HG03025 (cell line): ENCODE measurements around the gene BRSK1.

Experiments used
- ATAC-seq: cut with Tn5 transposase; IDR thresholded peaks from one replicate; pipeline ENCODE4 v1.9.1; 2021; ENCODE audit warnings: mild to moderate bottlenecking, moderate library complexity; ENCODE audit not compliant: unreplicated experiment, low FRiP score

Gene BRSK1

DNA sequence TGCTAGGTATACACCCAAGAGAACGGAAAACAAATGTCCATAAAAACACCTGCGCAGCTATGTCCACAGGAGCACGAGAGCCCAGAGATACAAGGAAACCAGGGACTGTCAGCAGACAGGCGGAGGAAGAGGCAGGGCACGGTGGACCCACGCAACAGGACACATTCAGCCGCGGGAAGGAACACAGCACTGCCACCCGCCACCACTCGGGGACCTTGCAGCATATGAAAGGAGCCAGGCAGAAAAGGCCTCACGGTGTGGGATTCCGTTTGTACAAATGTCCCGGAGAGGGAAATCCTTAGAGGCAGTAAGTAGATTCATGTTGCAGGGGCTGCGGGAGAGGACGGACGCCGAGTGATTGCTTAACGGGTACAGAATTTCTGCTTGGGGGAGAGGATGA is 11.7 kb upstream of the BRSK1 start:
- no peak for ATAC-seq

DNA sequence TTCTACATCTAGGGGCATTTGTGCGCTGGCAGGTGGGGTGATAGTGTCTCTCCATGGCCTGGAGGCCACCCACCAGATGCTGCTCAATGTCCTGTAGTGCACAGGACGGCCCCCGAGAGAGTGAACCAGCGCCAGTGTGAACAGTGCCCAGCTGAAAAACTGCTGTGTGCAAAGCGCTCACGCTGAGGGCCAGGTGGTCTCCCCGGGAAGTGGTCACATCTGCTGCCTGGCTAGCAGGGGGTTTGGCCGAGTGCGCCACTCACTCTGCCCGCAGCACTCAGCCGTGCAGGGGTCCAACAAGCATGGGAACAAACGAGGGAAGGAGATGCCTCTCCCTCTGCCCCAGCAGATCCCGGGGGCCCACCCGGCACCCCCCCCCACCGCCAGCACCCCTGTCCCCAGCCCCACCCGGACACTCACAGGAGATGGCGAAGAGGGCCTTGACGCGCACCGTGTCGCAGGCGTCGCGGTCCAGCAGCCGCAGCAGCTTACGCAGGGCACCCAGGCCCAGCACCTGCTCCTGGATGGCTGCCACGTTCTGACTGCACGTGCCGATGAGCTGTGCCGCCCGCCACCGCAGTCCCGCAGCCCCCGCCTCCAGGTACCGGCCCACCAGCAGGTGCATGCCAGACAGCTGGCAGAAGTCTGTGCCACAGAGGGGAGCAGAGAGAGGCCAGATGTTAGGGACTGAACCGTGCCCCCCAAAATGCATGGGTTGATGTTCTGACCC is 9.7 kb upstream of the BRSK1 start:
- ATAC-seq = no peak

- ATAC-seq = no peak
These were observed 7.7 kb upstream of the BRSK1 start for GRCh38 chr19:55275851-55276719.

DNA sequence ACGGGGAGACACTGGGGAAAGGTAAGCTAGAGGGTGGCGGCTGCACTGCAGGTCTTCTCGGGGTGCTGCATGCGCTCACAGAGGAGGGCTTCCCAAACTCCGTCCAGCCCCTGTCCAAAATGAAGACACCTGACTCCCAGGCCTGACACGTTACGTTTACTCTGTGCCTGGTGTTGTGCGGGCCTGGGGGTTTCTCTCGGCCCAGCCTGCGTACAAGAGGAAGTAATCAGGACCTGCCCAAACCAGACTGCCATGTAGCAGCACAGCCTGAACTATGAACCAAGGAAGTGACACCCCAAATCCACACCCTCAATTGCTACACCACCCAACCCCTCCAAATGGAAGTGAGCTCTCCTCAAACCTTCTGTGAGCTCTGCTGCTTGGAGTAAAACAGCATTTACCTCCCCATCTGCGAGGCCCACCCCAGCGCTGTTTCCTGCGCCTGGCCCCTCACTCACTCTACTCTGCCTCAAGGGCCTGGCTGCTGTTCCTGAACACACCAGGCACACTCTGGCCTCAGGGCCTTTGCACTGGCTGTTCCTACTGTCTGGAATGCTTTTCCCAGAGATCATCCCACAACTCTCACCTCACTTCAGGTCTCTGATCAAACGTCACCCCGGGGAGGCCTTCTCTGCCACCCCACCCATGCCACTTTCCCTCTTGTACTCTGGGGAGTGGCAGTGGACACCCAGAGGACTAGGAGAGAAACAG is 6.9 kb upstream of the BRSK1 start:
- no peak for ATAC-seq

- ATAC-seq = no peak
These were observed 6.3 kb upstream of the BRSK1 start for GRCh38 chr19:55277494-55277893.

DNA sequence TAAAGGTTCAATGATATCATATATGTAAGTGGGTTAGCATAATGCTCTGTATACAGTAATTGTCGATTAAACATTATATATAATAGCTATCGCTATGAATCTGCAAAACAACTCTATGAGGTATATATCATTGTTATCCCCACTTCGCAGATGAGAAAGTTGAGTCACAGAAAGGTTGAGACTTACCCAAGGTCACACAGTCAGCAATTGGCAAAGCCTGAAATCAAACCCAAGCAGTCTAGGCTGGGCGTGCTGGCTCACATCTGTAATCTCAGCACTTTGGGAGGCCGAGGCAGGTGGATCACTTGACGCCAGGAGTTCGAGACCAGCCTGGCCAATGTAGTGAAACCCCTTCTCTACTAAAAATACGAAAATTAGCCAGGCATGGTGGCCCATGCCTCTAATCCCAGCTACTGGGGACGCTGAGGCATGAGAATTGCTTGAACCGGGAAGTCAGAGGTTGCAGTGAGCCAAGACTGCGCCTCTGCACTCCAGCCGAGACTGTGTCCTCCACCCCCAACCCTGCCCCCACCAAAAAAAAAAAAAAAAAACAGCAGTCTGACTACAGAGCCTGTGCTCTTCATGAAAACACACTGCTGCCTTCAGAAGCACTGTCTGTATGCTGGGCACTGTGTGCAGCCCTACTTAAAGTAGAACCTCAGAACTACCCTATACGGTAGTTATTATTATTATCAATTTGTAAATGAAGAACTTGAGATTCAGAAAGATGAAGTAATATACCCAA is 5.2 kb upstream of the BRSK1 start:
- no peak for ATAC-seq

DNA sequence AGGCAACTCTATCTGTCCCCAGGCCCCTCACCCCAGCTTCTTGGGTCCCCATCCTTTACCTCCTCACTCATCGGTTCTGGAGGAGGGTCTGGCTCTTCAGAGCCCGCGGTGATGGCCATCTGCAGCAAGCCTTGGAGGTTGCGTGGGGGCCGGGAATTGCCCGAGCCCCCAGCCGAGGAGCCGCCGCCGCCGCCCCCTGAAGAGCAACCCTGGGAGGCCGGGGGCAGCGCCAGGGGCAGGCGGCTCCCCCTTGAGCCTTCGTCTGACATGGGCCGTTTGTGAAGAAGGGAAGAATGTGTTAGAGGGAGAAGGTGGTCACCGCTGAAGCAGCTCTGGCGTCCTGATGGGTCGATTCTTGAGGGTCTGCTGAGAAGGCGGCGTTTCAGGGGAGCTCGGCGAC is 4.5 kb upstream of the BRSK1 start:
- no peak for ATAC-seq

DNA sequence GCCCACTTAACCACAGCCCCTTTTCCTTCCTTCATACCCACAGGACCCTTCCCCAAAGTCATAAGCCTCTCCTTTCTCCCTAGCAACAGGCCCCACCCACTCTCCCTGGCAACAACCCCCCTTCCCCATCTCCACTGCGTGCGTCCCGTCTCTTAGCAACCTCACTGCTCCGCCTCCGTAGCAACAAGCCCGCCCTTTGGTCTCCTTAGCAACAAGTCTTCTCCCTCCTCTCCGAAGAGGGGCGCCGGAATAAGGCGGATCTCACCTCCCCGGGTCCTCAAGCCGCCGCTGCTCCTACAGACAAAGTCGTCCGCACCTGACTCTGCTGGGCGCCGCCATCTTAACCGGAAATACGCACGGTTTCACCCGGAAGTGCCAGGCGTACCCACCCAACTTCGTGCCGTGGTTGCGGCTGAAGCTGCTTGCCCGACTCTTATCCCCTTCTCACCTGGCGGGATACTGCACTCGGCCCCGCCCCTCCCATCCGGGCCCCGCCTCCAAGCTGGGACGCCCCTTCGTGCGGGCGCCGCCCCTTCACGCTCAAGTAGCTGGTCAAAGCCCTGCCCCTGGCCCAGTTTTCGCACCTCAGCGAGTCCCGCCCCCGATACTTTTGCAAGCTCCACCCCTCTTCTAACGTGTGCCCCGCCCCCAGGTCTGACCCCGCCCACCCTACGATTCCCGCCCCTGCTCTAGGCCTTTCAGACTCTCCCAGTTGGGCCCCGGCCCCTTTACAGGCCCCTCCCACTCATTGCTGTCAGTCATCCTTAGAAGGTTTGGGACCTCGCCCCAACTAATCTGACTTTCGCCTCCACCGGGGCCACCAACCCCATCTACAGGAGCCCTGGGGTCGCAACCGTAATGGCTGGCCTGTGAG is 3.8 kb upstream of the BRSK1 start, which contains the start of gene HSPBP1:
TSS of gene HSPBP1 (minus strand) at position 341 of the 874 bp plus-strand sequence. CDS start 502 bp downstream, outside the sequence.
- ATAC-seq = peak; percentile 63

DNA sequence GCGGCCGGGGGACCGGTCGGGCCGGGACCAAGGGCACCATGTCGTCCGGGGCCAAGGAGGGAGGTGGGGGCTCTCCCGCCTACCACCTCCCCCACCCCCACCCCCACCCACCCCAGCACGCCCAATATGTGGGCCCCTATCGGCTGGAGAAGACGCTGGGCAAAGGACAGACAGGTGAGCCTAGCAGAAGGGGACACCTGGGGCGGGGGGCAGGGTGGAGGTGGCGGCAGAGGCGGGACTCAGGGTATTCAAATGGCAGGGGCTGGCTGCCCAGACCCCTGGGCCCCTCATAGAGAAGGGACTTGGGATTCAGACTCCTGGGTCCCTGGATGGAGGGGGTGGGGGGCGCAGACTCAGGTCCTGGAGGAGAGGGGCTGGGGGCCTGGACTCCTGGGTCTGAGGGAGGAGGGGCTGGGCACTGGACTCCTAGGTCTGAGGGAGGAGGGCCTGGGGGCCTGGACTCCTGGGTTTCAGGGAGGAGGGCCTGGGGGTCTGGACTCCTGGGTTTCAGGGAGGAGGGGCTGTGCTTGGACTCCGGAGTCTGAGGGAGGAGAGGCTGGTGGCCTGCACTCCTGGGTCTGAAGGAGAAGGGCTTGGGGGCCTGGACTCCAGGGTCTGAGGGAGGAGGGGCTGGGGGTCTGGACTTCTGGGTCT is 735 bp downstream of the BRSK1 start:
- no peak for ATAC-seq

DNA sequence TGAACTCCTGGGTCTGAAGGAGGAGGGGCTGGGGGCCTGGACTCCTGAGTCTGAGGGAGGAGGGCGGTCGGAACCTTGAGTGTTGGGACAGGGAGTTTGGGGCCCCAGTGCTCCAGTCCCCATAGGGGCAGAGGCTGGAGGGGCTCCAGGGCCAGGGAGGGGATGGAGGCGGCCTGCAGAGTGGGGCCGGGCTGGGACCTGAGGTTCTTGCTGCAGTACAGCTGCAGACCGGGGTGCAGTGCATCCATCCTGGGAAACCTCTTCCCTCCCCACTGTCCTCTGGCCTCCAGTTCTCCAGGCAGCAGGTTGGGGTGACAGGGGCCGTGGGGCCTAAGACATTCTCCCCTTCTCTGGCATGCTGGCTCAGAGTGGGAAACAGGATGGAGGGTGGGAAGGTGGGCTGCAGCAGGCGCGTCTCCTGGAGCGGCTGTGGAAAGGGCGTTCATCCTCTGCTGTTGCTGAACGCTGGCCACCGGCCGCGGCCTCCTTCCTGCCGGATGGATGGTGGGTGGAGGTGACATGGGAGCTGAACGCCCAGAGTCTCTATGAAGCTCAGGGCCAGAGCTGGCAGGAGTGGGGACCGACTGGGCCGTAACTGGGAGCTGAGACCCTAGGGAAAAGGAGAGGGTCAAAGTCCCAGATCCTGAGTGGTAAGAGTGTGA is 1.6 kb downstream of the BRSK1 start:
- ATAC-seq = no peak

DNA sequence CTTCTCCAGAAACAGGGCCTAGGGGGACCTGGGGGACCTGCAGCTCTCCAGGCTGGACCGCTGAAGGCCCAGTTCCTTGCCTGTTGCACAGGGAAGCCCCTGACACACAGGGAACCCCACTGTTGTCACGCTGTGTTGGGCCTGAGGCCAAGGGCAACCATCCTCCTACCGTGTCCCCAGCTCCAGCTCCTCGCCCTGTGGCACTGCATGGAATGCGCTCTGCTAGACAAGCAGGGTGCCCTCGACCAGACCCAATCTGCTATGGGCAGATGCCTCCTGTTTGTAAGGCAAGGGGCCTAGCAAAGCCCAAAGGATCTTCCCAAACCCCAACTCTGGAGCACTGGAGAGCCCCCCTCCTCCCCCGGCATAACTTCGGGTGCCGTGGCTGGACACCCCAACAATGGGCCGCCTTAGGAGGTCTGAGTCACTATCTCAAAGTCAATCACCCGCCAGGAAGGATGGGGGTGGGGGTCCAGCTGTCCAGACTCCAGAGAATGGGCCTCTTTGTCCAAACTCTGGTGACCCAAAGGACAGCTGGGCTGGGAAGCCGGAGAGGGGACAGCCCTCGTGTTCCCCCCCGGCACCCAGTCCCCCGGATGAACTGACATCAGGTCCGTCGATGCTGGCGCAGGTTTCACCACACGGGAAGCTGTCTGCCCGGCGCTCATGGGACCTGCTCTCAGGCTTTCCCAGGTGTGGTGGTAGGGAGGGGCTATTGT is 3.7 kb downstream of the BRSK1 start:
- ATAC-seq = no peak

DNA sequence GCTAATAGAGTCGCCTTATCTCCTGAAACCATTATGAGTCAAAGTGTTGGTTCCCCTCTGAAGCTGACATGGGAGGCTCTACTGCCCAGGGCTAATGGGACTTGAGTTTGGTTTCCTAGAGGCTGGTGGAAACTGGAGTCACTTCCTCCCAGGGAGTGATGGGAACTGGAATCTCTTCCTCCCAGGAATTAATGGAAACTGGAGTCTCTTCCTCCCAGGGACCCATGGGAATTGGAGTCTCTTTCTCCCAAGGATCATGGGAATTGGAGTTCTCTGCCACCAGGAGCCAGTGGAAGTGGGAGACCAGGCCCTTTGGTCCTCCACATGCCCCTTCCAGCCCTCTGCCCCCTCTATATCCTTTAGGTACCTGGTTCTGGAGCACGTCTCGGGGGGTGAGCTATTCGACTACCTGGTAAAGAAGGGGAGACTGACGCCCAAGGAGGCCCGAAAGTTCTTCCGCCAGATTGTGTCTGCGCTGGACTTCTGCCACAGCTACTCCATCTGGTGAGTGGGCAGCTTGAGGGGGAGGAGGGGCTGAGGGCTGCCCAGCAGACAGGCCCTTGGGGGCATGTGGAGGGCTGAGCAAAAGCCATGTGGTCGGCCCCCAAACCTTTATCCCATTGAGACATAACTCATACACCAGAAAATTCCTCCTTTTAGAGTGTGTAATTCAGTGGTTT is 5.5 kb downstream of the BRSK1 start:
- no peak for ATAC-seq

DNA sequence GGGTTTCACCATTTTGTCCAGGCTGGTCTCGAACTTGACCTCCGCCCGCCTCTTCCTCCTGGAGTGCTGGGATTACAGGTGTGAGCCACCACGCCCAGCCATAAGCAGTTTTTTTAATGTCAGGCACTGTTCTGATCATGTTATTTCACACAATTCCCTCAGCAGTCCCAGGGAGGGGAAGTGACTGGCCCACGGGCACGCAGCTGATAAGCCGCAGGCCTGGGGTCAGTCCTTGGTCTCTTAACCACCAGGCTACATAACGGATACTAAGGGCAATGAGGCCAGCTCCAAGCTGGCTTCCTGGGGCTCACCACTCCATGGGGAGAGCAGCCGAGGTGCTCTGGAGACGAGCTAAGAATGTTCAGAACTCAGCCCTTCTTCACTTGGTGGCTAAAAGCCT is 13.5 kb downstream of the BRSK1 start:
- no peak for ATAC-seq

DNA sequence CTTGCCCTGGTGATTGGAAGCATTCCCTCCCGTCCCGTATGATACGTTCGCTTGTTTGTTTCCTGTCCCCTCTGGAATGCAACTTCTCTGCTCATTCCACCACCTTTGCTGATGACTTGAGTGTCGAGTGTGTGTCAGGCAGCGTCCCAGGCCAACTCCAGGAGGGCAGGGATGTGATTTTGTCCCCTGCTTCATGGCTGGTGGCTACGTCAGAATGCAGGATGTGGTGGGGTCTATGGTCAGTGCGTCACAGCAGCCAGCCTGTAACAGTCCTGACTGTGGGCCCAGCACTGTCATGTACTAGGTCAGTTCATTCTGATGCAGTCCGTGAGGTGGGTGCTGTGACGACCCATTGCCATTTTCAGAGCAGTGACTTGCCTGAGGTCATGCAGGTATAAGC is 16.2 kb downstream of the BRSK1 start:
- no peak for ATAC-seq

DNA sequence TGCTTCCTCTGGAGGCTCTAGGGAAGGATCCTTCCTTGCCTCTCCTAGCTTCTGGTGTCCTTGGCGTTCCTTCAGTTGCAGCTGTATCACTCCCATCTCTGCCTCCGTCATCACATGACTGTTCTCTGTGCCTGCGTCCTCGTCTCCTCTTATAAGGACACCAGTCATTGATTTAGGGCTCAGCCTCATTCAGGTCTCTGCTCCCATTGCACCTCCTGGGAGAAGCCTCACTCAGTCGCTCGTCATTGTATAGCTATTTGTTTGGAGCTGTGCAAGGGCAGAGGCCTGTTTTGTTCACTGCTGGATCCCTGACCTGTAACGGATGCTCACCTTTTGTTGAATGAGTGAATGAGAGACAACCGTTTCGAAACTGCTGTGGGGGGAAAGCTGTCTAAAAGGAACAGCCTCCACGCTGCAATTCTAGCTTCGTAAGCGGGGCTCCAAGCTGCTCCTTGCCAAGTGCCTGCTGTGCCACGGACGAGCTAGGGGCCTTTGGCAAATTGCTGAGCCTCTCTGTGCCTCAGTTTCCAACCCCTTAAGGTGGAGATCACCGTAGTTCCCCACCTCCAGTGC is 17.2 kb downstream of the BRSK1 start:
- ATAC-seq = no peak

GRCh38 chr19:55301459-55302317 is 17.9 kb downstream of the BRSK1 start:
- ATAC-seq = no peak
